Measurements from ENCODE around the gene MARCHF3.

GRCh38 chr5:126866851-126867636 is 163.3 kb downstream of the MARCHF3 start:
- TF ChIP-seq POLR2AphosphoS5 (IDR thresholded peaks at IDR 0.05; ENCODE audit: low read depth, low read length), result no peak
- TF ChIP-seq POLR2A (IDR thresholded peaks at IDR 0.05; ENCODE audit: low read depth, low read length), result no peak

Measured in GM12892 (cell line).